ENCODE results near the gene EGLN1.
A peak's percentile ranks its signal among the peaks of the same experiment; 100 is the strongest.

Gene EGLN1

DNA sequence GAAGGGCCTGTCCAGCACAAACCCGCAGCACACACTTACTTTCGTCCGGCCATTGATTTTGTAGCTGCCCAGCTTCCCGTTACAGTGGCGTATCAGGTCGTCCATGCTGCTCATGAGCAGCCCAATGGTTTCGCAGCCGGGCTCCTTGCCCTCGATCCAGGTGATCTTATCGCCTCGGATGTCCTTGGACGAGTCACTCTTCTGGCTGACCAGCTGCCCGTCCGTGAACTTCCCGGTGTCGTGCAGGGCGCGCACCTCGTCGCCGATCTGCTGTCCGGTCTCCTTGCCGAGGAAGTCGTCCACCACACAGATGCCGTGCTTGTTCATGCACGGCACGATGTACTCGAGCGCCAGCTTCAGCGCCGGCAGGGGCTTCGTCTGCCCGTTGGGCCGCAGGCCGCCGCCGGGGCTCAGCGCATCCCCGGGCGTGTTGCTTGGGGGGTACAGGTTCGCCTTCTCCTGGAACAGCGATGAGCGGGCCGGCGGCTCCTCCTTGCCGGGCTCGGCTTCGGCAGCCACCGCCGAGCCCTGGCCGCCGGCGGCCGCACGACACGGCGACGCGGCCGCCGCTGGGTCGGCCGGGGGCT, 1.0 kb downstream of the EGLN1 start:
- DNase-seq, result peak; percentile 54

DNA sequence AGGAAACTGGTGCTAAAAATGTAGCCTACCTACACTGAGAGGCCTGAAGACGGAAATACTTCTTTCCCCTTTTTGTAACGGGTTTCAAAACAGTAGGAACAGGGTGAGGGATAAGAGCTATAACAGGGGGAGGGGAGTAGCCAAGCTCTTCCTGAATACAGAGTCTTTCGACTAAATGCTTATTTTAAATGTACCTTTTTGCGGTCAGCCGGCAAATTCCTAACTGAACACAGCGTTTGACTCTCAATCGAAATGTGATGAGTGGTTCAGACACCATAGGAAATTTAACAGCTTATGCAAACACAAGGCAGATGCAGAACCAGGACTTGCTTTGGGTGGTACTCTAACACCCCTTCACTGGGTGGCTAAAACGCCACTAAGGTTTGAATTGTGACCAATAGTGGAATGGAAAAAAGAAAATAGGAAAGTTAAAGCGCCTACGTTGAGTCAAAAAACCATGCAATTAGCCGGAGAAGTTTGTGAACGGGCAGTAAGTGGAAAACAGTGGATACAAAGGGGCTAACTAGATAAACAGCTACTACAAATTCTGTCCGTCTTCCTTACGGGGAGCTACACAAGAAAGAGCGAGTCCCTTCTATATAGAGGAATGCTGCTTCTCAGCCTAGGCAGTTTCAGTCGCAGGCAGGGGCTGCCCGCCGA, 1.7 kb downstream of the EGLN1 start:
- DNase-seq, result peak; percentile 22

DNA sequence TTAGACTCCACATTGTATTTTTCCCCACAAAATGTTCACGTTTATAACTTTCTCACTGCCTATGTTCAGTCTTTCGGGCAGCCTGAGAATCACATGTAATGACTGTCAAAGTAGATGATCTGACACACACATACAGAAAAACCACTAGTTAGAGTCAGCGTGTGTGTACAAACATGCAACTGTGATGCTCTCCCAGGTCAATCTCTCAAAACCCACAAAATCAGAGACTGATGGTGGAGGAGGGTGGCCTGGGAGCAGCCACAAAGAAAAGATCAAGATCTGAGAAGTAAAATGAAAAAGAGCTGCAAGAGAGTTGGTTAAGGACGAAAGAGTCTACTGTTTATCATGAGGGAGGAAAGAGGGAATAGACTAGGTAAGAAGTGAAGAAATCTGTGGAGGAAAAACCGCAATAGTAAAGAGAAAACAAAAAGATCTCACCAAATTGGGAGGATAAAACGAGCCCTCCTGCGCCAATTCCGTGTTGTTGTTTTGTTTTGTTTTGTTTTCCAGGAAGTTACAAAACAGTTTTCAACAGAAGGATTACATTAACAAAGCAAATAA, 2.3 kb downstream of the EGLN1 start:
- DNase-seq, result peak; percentile 57

GRCh38 chr1:231419147-231419546, 2.9 kb downstream of the EGLN1 start:
- no peak for DNase-seq

DNA sequence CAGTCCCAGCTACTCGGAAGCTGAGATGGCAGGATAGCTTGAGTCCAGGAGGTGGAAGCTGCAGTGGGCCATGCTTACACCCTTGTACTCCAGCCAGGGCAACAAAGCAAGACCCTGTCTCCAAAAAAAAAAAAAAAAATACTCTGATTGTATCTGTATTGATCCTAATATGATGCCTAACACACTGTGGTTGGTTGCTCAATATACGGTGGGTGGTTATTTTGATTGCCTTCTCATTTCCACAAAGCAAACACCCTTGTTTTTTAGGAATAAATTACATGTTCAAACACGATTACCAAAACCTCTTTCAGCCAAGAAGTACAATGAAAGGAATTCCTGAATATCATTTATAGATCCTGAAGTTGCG, 3.4 kb downstream of the EGLN1 start:
- no peak for DNase-seq

- DNase-seq, result no peak
These were observed 3.9 kb downstream of the EGLN1 start for GRCh38 chr1:231418101-231418740.

GRCh38 chr1:231417513-231417912, 4.6 kb downstream of the EGLN1 start:
- DNase-seq, result no peak

DNA sequence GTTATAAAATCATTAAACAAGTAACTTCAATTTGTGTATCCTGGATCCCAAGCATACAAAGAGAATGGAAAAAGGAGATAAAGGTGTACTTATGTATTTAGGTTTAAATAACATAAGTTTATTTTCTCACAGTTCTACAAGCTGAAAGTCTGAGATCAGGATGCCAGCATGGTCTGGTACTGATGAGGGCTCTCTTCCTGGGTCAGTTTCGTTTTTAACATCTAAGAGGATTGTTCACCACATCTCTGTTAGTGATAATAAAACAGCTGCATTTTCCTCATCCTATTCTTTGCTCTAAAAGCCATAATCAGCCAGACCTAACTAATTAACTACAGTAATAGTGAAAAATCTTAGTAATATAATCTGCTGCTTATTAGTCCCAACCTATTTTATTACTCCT, 5.2 kb downstream of the EGLN1 start:
- peak; percentile 51 for DNase-seq

DNA sequence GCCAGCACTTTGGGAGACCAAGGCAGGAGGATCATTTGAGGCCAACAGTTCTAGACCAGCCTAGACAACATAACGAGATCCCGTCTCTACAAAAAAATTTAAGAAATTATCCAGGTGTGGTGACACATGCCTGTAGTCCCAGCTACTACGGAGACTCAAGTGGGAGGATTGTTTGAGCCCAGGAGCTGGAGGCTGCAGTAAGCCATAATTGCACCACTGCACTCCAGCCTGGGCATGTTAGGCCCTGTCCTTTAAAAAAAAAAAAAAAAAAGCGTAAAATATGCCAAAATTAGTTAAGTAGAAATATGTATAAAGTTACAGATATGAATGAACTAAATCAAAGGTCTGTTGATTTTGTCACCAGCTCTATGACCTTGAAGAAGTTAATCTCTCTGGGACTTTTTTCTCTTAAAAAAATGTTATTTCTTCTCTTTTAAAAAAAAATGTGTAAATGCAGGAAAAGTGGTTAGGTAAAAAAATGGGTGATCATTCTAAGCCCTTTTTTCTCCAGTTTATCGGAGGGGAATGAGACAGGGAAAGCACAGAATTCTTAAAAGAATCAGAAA, 7.0 kb downstream of the EGLN1 start:
- DNase-seq, result no peak

- no peak for DNase-seq
These were observed 7.6 kb downstream of the EGLN1 start for GRCh38 chr1:231414260-231415016.

- DNase-seq, result no peak
These were observed 8.4 kb downstream of the EGLN1 start for GRCh38 chr1:231413749-231414082.

DNA sequence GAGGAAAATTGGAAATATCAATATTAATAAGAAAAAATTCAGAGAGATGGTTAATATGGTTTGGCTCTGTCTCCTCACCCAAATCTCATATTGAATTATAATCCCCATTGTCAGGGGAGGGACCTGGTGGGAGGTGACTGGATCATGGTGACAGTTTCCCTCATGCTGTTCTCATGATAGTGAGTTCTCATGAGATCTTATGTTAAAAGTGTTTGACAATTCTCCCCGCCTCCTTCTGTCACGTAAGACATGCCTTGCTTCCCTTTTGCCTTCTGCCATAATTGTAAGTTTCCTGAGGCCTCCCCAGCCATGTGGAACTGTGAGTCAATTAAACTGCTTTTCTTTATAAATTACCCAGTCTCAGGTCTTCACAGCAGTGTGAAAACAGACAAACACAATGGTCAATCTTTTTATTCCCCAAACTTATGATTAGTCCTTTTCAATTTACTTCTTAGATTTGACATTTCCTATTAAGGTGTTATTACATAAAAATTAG, 11.0 kb downstream of the EGLN1 start:
- no peak for DNase-seq

DNA sequence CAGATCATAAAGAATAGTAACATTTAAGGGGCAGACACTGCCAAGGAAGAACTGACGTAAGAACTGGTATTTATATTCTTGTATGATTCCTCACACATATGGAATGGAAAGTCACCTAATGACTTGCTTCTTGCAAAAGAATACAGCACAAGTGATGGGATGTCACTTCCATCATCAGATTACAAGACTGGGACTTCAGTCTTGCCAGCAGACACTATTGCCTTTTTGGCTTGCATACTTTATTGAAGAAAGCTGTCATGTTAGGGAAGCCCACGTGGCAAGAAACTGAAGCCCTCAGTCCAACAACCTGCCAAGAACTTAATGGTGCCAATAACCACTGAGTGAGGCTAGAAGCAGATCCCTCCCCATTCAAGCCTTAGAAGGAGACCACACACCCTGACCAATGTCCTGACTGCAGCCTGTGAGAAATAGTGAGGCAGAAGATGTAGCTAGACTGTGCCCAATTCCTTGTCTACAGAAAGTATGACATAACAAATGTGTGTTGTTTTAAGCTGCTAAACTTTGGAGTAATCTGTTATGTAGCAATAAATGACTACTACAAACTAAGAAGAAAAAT, 12.0 kb downstream of the EGLN1 start:
- DNase-seq, result no peak

- DNase-seq, result no peak
These were observed 13.5 kb downstream of the EGLN1 start for GRCh38 chr1:231408528-231409094.

- DNase-seq, result peak; percentile 25
These were observed 14.3 kb downstream of the EGLN1 start for GRCh38 chr1:231407547-231408396.

- no peak for DNase-seq
These were observed 15.0 kb downstream of the EGLN1 start for GRCh38 chr1:231407049-231407448.

- no peak for DNase-seq
These were observed 17.8 kb downstream of the EGLN1 start for GRCh38 chr1:231404318-231404717.

- no peak for DNase-seq
These were observed 20.6 kb downstream of the EGLN1 start for GRCh38 chr1:231401478-231401877.

GRCh38 chr1:231397886-231398671, 24.0 kb downstream of the EGLN1 start:
- no peak for DNase-seq

DNA sequence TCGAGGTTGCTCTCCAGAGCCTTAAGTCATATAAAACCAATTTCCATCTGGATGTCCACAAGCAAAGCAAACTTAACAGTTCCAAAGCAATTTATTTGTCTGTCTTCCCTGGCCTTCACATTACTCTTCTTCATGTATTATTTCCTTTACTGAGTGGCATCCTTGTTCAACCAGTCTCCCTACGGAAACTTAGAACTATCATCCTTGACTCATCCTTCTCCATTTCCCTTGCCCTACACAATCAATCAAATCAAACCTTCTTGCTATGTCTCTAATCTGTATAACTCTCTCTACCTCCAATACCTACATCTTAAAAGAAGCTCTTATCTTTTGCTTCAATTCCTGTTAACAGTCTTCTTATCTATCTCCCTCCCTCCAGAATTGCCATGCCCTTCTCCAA, 25.4 kb downstream of the EGLN1 start:
- no peak for DNase-seq

- DNase-seq, result no peak
These were observed 26.1 kb downstream of the EGLN1 start for GRCh38 chr1:231395998-231396390.
